ENCODE data around the gene ADCYAP1R1. TPM values are rescaled to one million over a fixed set of nuclear protein-coding genes. Genes with fewer than 3 reads are reported as not detected.

The ADCYAP1R1 gene
- total RNA-seq, 6 experiments from 2014 or later, result 0.03 TPM; not detected in 5

DNA sequence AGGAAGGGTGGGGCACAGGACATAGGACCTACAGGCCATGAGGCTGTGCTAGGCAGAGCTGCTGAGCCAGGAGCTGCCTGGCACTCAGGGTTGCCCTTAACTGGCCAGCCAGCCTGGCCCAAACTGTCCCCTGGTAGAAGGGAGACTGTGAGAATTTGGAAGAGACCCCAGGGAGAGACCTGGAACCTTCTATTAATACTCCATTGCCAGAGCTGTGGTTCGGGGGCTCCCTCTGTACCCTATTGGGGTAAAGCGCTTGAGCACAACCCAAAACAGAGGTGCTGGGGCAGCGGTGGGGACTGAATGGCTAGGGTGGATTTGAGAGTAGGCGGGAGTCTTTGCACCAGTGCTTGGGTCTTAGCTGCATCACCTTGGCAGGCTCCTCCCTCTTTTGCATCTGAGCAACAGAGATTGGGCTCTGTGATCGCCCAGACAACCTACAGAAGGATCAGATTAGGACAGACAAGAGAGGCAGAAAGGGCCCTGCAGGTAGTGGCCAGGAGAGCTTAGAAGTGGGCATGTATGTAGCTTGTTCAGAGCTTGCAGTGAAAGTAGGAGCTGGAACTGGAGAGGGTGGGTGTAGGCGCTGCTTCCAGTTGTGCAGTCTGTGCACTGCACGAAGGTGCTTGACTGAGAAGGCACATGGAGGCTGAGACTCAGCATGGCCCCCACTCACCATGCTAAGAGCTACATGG is 53.3 kb downstream of the ADCYAP1R1 start:
- Mint-ChIP-seq H3K27ac (no peak overlapping the region), H3K4me1 (ENCODE audit: low read depth) (peaks cover 4% of the 10 kb centered on the region), H3K9me3 (no peaks in the 10 kb centered on the region), H3K4me3 (no peak overlapping the region), H3K36me3 (ENCODE audit: low read depth) (no peaks in the 10 kb centered on the region), H3K27me3 (ENCODE audit: insufficient read depth) (peaks cover 20% of the 10 kb centered on the region)
- no peak for DNase-seq
- TF ChIP-seq, protein P1, sequence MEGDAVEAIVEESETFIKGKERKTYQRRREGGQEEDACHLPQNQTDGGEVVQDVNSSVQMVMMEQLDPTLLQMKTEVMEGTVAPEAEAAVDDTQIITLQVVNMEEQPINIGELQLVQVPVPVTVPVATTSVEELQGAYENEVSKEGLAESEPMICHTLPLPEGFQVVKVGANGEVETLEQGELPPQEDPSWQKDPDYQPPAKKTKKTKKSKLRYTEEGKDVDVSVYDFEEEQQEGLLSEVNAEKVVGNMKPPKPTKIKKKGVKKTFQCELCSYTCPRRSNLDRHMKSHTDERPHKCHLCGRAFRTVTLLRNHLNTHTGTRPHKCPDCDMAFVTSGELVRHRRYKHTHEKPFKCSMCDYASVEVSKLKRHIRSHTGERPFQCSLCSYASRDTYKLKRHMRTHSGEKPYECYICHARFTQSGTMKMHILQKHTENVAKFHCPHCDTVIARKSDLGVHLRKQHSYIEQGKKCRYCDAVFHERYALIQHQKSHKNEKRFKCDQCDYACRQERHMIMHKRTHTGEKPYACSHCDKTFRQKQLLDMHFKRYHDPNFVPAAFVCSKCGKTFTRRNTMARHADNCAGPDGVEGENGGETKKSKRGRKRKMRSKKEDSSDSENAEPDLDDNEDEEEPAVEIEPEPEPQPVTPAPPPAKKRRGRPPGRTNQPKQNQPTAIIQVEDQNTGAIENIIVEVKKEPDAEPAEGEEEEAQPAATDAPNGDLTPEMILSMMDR (IDR thresholded peaks at IDR 0.05), result no peak

- Mint-ChIP-seq H3K4me3 (no peak overlapping the region), H3K27ac (no peak overlapping the region), H3K9me3 (no peaks in the 10 kb centered on the region), H3K27me3 (ENCODE audit: insufficient read depth) (peaks cover 20% of the 10 kb centered on the region), H3K4me1 (ENCODE audit: low read depth) (no peaks in the 10 kb centered on the region), H3K36me3 (ENCODE audit: low read depth) (no peaks in the 10 kb centered on the region)
- DNase-seq, result no peak
- TF ChIP-seq, protein P1 (IDR thresholded peaks at IDR 0.05), result no peak
Observed at GRCh38 chr7:31106303-31107105, 54.4 kb downstream of the ADCYAP1R1 start.

DNA sequence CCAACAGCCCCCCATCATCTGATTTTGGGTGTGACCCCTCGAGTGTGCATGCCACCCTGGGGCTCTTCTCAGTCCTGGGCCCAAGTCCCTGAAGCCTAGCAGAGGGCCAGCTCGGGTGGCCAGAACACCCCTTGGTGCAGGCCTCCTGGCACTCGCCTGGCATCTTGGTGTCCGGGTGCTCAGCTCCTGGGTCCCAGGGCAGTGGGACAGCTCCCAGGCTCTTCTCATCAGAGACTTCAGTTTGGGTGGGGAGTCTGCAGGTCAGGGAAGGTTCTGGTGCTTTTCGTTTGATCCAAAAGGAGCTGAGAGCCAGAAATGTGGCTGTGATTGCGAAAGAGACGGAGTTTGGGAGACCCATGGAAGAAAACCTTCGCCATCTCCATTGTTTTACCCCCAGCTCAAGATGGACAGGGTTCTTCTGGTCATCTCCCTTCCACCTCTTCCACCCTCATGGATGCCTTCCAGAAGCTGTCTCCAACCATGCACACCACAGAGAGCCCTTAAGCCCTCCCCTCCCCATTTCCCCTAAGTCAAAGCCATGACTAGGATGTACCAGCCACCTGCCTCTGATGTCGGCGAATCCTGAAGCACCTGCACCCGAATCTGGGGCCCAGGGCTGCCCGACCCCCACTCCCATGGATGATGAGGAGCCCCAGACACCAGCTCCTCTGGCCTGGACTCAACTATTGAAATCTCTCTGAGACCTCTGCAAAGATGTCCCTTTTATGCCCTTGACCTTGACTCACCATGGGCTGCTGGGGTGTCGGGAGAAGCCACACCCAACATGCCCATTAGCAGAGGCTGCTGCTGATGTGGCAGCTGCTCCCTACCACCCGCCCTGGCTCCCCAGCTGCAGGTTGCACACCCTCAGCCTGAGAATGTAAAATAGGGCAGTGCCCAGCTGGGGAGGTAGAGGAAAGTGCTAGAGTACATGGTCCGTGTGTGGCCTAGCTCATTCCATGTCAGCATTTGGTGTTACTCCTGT is 55.3 kb downstream of the ADCYAP1R1 start:
- no peak for DNase-seq
- Mint-ChIP-seq H3K4me3 (no peak overlapping the region), H3K27ac (no peak overlapping the region), H3K36me3 (ENCODE audit: low read depth) (no peaks in the 10 kb centered on the region), H3K4me1 (ENCODE audit: low read depth) (no peaks in the 10 kb centered on the region), H3K27me3 (ENCODE audit: insufficient read depth) (peaks cover 20% of the 10 kb centered on the region), H3K9me3 (no peaks in the 10 kb centered on the region)
- TF ChIP-seq, protein P1 (IDR thresholded peaks at IDR 0.05), result no peak

DNA sequence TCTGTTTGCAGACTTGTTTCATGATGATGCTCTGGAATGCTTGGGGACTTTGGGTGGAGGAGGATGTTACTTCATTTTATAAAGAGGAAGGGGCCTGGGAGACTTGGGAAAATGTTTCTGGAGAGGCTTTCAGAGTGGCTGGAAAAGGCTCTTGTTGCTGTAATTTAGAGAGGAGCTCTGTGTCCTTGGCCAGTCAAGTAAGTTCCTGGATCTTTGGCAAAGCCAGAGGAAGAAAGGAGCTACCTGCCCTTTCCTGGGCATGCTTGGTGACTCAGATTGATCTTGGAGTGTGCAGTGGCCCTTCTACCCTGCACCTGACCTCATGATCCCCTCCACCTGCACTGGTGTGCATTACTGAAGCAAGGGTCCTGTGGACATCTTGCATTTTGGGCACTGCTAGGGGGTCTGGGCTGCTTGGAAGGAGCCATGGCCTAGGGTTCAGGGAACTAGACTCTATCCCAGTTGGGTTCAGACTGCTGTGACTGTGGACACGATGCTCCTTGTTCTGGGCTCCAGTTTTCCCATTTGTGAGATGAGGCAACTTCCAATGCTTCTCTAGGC is 56.1 kb downstream of the ADCYAP1R1 start:
- peaks cover 15% of the 10 kb centered on the region for H3K27me3 Mint-ChIP-seq (ENCODE audit: insufficient read depth)
- H3K4me3 Mint-ChIP-seq, result no peak overlapping the region
- H3K4me1 Mint-ChIP-seq (ENCODE audit: low read depth), result no peaks in the 10 kb centered on the region
- TF ChIP-seq, protein P1 (IDR thresholded peaks at IDR 0.05), result no peak
- H3K27ac Mint-ChIP-seq, result no peak overlapping the region
- H3K9me3 Mint-ChIP-seq, result no peaks in the 10 kb centered on the region
- DNase-seq, result no peak
- H3K36me3 Mint-ChIP-seq (ENCODE audit: low read depth), result no peaks in the 10 kb centered on the region

GRCh38 chr7:31109751-31110150 is 57.6 kb downstream of the ADCYAP1R1 start:
- H3K9me3 Mint-ChIP-seq, result no peaks in the 10 kb centered on the region
- TF ChIP-seq, protein P1 (IDR thresholded peaks at IDR 0.05), result no peak
- H3K27me3 Mint-ChIP-seq (ENCODE audit: insufficient read depth), result peaks cover 8% of the 10 kb centered on the region
- DNase-seq, result no peak
- H3K36me3 Mint-ChIP-seq (ENCODE audit: low read depth), result no peaks in the 10 kb centered on the region
- no peak overlapping the region for H3K4me3 Mint-ChIP-seq
- H3K27ac Mint-ChIP-seq, result no peak overlapping the region
- no peaks in the 10 kb centered on the region for H3K4me1 Mint-ChIP-seq (ENCODE audit: low read depth)

Data from HFFc6 (cell line).